MM.1S (cell line): ENCODE results near the gene PLK5.

Source experiments
- EZH2 ChIP-seq: fragments of 300-600 bp; sonication (generic); optimal IDR thresholded peaks from 2 replicates; pipeline ENCODE3; 2017; ENCODE audit warnings: low read depth, mild to moderate bottlenecking, antibody characterized with exemption, low read length, mixed read lengths
- EZH2phosphoT487 ChIP-seq: fragments of 300-600 bp; sonication (generic); IDR thresholded peaks from 2 replicates; pipeline ENCODE4 v1.6.1; 2018; ENCODE audit warnings: antibody characterized with exemption, low read length
- TF ChIP-seq, protein P1 (sequence below): fragments of 300-600 bp; sonication (generic); IDR thresholded peaks from 2 replicates; pipeline ENCODE4 v1.5.1; 2016; ENCODE audit warnings: antibody characterized with exemption, low read length, mixed read lengths

GRCh38 chr19:1561236-1561842 is 37.5 kb downstream of the PLK5 start:
- TF ChIP-seq, protein P1, sequence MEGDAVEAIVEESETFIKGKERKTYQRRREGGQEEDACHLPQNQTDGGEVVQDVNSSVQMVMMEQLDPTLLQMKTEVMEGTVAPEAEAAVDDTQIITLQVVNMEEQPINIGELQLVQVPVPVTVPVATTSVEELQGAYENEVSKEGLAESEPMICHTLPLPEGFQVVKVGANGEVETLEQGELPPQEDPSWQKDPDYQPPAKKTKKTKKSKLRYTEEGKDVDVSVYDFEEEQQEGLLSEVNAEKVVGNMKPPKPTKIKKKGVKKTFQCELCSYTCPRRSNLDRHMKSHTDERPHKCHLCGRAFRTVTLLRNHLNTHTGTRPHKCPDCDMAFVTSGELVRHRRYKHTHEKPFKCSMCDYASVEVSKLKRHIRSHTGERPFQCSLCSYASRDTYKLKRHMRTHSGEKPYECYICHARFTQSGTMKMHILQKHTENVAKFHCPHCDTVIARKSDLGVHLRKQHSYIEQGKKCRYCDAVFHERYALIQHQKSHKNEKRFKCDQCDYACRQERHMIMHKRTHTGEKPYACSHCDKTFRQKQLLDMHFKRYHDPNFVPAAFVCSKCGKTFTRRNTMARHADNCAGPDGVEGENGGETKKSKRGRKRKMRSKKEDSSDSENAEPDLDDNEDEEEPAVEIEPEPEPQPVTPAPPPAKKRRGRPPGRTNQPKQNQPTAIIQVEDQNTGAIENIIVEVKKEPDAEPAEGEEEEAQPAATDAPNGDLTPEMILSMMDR, result no peak
- TF ChIP-seq EZH2 (no peak), EZH2phosphoT487 (no peak)
